Skeletal muscle cell (primary cell): ENCODE results near the gene SLC16A11.
"Not testable (repeated sequence)": the region's sequence is repeated elsewhere in the genome, so short reads cannot be mapped to it uniquely, and the experiment has no call there.

ENCODE experiments used
- DNase-seq: peaks from one replicate; pipeline ENCODE4 v3.0.0-alpha.2; 2010; ENCODE audit warnings: low read depth
- H3K4me3 ChIP-seq: 2 replicates; pipeline ENCODE4 v1.5.1; 2011; ENCODE audit warnings: low read depth, mild to moderate bottlenecking, control low read depth, low read length, moderate library complexity

Gene SLC16A11, protein sequence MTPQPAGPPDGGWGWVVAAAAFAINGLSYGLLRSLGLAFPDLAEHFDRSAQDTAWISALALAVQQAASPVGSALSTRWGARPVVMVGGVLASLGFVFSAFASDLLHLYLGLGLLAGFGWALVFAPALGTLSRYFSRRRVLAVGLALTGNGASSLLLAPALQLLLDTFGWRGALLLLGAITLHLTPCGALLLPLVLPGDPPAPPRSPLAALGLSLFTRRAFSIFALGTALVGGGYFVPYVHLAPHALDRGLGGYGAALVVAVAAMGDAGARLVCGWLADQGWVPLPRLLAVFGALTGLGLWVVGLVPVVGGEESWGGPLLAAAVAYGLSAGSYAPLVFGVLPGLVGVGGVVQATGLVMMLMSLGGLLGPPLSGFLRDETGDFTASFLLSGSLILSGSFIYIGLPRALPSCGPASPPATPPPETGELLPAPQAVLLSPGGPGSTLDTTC

GRCh38 chr17:7043497-7044198 lies at the start of gene SLC16A11:
TSS of gene SLC16A11 (minus strand) at chr17:7044092. CDS start at chr17:7043513, 579 bp downstream.
- H3K4me3 ChIP-seq = peak within 1 kb of the TSS; percentile 40
- DNase-seq = no peak

- not testable (repeated sequence) for DNase-seq
Measured at GRCh38 chr17:7091311-7092005, 47.6 kb upstream of the SLC16A11 start.

DNA sequence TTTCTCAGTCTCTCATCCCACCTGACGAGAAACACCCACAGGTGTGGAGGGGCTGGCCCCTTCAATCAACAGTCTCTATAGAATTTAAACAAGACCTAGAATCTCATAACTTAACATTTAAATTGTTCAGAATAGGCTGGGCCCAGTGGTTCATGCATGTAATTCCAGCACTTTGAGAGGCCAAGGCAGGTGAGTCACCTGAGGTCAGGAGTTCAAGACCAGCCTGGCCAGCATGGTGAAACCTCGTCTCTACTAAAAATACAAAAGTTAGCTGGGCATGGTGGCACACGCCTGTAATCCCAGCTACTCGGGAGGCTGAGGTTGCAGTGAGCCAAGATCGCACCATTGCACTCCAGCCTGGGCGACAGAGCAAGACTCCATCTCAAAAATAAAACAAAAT lies 45.7 kb upstream of the SLC16A11 start:
- H3K4me3 ChIP-seq, DNase-seq: not testable (repeated sequence)

More at GRCh38 chr17:7091311-7092005, 47.6 kb upstream of the SLC16A11 start:
- H3K4me3 ChIP-seq = not testable (repeated sequence)

GRCh38 chr17:7088442-7088841 lies 44.5 kb upstream of the SLC16A11 start:
- DNase-seq, H3K4me3 ChIP-seq: not testable (repeated sequence)

DNA sequence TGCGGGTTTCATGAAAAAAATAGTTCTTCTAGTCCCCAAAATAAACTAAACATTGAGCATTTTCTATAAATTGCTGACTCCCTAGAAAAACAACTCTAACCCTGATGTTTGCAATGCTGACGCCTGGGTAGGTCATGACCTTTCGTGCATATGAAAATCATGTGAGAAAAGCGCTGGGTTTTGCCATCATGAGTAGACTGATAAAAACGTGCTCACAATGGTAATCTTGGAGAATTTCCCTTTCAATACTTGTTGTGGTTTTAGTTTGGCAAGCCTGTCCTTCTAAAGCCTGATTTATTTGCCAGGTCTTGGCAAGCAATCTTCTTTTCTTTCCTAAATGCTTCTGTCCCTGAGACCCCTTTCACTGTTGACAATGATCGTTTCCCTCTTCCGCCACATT lies 40.2 kb upstream of the SLC16A11 start:
- no peak overlapping the region for H3K4me3 ChIP-seq
- DNase-seq = no peak

DNA sequence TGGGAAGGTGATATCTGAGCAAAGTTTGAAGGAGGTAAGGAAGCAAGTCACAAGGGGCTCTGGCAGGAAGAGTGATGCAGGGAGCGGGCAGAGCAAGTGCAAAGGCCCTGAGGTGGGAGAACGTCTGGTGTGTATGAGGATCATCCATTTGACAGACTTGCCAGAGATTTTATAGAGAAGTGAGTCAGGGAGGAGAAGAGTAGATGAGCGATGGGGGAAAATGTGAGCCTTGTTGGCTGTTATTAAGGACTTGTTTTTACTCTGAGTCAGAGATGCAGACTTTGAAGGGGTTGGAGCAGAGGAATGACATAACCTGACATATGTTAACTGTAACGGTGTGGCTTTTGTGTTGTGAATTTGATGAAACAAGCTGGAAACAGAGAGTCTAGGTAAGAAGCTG lies 39.7 kb upstream of the SLC16A11 start:
- H3K4me3 ChIP-seq = no peak overlapping the region
- no peak for DNase-seq

GRCh38 chr17:7081341-7082062 lies 37.6 kb upstream of the SLC16A11 start:
- no peak overlapping the region for H3K4me3 ChIP-seq
- no peak for DNase-seq

- no peak overlapping the region for H3K4me3 ChIP-seq
- DNase-seq = no peak
Measured at GRCh38 chr17:7080456-7081041, 36.7 kb upstream of the SLC16A11 start.

GRCh38 chr17:7079581-7080455 lies 35.9 kb upstream of the SLC16A11 start, which contains the start of gene CLEC10A:
TSS of gene CLEC10A (minus strand) at chr17:7080251. CDS start at chr17:7078812, 1,439 bp downstream.
- no peak within 1 kb of the TSS for H3K4me3 ChIP-seq
- no peak for DNase-seq

- H3K4me3 ChIP-seq = no peak overlapping the region
- DNase-seq = no peak
Measured at GRCh38 chr17:7078711-7079110, 34.8 kb upstream of the SLC16A11 start.

DNA sequence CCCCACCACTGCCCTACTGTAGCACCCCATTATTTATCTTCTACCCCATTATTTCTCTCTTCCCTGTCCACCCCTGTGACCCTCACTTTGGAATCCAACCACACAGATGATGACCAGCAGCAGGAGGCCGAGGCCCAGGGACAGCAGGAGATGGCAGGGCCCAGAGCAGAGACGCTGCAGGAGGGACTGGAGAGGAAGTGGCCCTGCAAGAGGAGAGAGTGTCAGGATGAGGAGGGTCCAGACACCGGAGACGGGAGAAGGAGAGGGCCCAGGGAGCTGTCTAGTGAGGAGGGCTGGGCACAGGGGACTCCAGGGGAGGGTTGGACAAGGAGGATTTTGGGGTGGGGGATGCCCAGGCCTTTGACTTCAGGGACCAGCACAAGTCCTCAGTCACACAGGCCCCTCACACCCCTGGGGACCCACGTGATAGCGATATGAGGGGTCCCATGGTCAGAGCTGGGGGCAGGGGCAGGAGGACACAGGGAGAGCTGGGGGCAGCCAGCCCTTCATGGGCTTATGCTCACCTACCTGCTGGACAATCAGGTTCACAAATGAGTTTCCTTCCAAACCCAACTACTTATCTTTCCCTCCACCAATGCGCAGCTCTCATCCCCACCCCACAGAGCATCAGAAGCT lies 34.1 kb upstream of the SLC16A11 start:
- DNase-seq = no peak
- H3K4me3 ChIP-seq = no peak overlapping the region

DNA sequence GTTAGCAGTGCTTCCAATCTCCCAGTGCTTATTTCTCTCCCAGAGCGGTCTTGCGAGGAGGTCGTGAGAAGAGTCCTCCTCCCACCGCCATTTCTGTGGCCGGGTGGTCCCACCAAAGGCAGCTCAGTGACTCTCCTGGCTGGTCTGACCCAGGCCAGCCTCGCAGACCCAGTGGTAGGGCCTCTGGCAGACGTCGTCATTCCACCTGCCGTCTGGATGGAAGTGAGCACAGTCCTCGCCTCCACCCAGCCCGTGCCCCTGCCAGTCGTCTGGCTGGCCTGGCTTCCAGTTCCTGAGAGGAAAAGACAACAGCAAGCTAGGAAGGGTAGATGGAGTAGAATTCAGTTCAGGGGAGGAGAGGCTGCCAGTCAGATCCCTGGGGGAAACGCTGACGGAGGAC lies 31.0 kb upstream of the SLC16A11 start:
- no peak for DNase-seq
- H3K4me3 ChIP-seq = no peak overlapping the region

- H3K4me3 ChIP-seq = no peak overlapping the region
- no peak for DNase-seq
Measured at GRCh38 chr17:7072406-7072805, 28.5 kb upstream of the SLC16A11 start.

- no peak overlapping the region for H3K4me3 ChIP-seq
Measured at GRCh38 chr17:7070712-7071111, 26.8 kb upstream of the SLC16A11 start.

DNA sequence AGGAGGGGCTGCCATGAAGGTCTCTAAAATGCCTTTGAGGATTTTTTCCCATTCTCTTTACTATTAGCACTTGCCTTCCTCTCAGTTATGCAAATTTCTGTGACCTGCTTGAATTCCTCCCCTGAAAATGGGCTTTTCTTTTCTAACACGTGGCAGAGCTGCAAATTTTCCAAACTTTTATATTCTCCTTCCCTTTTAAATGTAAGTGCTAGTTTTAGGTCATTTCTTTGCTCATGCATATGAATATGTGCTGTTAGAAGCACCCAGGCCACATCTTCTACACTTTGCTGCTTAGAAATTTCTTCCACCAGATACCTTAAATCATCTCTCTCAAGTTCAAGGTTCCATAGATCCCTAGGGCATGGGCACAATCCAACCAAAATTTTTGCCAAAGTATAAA lies 24.4 kb upstream of the SLC16A11 start:
- no peak overlapping the region for H3K4me3 ChIP-seq
- no peak for DNase-seq

More at GRCh38 chr17:7070712-7071111, 26.8 kb upstream of the SLC16A11 start:
- no peak for DNase-seq

DNA sequence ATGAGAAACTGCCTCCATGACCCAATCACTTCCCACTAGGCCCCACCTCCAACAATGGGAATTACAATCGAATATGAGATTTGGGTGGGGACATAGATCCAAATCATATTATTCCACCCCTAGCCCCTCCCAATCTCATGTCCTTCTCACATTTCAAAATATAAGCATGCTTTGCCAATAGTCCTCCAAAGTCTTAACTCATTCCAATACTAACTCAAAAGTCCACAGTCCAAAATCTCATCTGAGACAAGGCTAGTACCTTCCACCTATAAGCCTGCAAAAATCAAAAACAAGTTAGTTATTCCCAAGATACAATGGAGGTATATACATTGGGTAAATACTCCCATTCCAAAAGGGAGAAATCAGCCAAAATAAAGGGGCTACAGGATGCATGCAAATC lies 23.3 kb upstream of the SLC16A11 start:
- H3K4me3 ChIP-seq = no peak overlapping the region
- DNase-seq = no peak

GRCh38 chr17:7064261-7064660 lies 20.4 kb upstream of the SLC16A11 start:
- H3K4me3 ChIP-seq = no peak overlapping the region
- peak; percentile 39 for DNase-seq
